Kidney epithelial cell (primary cell): ENCODE results near the gene LRRC2. TPM values are rescaled to one million over a fixed set of nuclear protein-coding genes. Genes with fewer than 3 reads are reported as not detected.

Experiments used
- DNase-seq: peaks from one replicate; pipeline ENCODE4 v3.0.0-alpha.2; 2010; ENCODE audit warnings: low read depth
- H3K27me3 ChIP-seq: 2 replicates; pipeline ENCODE4 v1.6.0; 2011; ENCODE audit warnings: low read length; ENCODE audit not compliant: control insufficient read depth, insufficient read depth
- H3K36me3 ChIP-seq: 2 replicates; pipeline ENCODE4 v1.5.1; 2011; ENCODE audit warnings: low read length; ENCODE audit not compliant: control insufficient read depth, insufficient read depth
- H3K4me3 ChIP-seq: 2 replicates; pipeline ENCODE4 v1.5.1; 2011; ENCODE audit warnings: low read depth, mild to moderate bottlenecking, control low read depth, low read length
- CTCF ChIP-seq: IDR thresholded peaks from 2 replicates; pipeline ENCODE4 v1.5.1; 2011; ENCODE audit warnings: mild to moderate bottlenecking, moderate library complexity, low read length, control low read depth, inconsistent platforms; ENCODE audit not compliant: insufficient read depth, poor library complexity, severe bottlenecking
- total RNA-seq: library from RNA; depleted of rRNA; stranded (reverse); fragments of >200 nt; gene quantifications from 2 replicates; pipeline ENCODE4 v1.2.3, GENCODE V29; 2015

The LRRC2 gene
- total RNA-seq, 1 donor from 2014 or later = 0.29 TPM

GRCh38 chr3:46609944-46610722 is 44.0 kb upstream of the LRRC2 start:
- no peak for TF ChIP-seq CTCF
- peaks cover under 1% of the 10 kb centered on the region for H3K27me3 ChIP-seq
- no peak for DNase-seq

DNA sequence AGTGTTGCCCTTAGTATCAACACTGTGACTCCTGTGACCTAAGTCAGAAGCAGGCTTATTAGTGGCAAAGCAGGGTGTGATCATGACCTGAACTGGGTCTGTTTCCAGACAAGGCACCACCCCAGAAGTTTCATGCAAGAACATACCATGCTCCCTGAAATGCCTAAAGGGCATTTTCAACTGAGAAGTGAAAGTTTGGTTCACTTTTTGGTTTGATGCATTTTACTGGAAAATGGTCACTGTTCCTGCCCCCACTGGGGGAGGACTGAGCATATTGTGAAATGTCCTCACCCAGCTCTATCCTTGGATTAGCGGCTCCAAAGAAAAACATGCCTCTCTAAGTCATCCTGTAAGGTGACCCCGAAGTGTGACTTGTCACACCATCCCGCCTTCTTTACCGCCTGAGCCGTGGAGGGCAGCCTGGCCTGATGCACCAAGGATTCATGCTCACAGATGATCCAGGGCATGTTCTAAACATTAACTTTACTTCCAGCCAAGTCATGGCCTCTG is 43.2 kb upstream of the LRRC2 start:
- TF ChIP-seq CTCF = no peak
- no peak for DNase-seq

More at GRCh38 chr3:46609944-46610722, 44.0 kb upstream of the LRRC2 start:
- Histone ChIP-seq H3K4me3 (no peak overlapping the region), H3K36me3 (no peaks in the 10 kb centered on the region)

GRCh38 chr3:46607603-46608028 is 41.5 kb upstream of the LRRC2 start:
- no peak for TF ChIP-seq CTCF
- H3K36me3 ChIP-seq = no peaks in the 10 kb centered on the region
- DNase-seq = no peak
- H3K4me3 ChIP-seq = no peak overlapping the region
- no peaks in the 10 kb centered on the region for H3K27me3 ChIP-seq

More for the DNA sequence above, 43.2 kb upstream of the LRRC2 start:
- Histone ChIP-seq H3K4me3 (no peak overlapping the region), H3K27me3 (no peaks in the 10 kb centered on the region), H3K36me3 (no peaks in the 10 kb centered on the region)

- no peak overlapping the region for H3K4me3 ChIP-seq
- TF ChIP-seq CTCF = no peak
- H3K27me3 ChIP-seq = peaks cover under 1% of the 10 kb centered on the region
- no peaks in the 10 kb centered on the region for H3K36me3 ChIP-seq
- no peak for DNase-seq
These were observed 38.0 kb upstream of the LRRC2 start for GRCh38 chr3:46604127-46604526.

DNA sequence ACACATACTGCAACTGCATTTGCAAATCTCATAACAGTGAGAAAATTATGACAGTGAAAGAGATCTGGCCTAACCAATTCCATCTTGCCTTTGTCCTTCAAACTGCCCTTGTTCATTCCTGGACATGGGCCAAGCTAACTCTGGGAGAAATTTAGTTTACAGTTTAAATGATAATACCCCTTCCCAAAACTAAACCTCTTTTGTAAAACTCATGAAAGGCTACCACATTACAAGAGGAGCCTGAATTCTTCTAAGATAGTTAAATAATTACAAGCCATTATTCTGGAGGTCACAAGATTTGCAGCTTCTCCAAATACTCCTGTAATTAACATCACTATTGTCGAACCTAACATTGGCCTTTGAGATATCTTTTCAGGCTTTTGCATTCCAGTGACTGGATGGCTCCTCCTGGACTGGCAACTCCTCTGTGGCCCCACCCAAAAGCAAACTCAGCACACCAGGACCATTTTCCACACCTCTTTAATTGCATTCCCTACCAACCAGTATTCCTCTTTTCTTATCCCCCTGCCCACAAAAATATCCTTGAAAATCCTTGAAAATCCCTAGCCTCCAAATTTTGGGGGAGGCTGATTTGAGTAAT is 37.4 kb upstream of the LRRC2 start:
- H3K4me3 ChIP-seq = no peak overlapping the region
- TF ChIP-seq CTCF = no peak
- H3K36me3 ChIP-seq = no peaks in the 10 kb centered on the region
- peaks cover 3% of the 10 kb centered on the region for H3K27me3 ChIP-seq
- DNase-seq = no peak
